Liver (tissue), 9 donors: ENCODE data around the gene PITPNM2. TPM values are rescaled to one million over a fixed set of nuclear protein-coding genes. Genes with fewer than 3 reads are reported as not detected.
A peak's percentile ranks its signal among the peaks of the same experiment; 100 is the strongest.

Experiments used
- DNase-seq: peaks from one replicate; pipeline ENCODE4 v3.0.0-alpha.2; 2017; ENCODE audit warnings: low spot score
- H3K27ac ChIP-seq, 2 donors: one replicate each; pipeline ENCODE4 v1.7.0; 2013; ENCODE audit warnings: inconsistent platforms in 2 of 2, low read length in 2 of 2, control low read depth in 1 of 2, low read depth in 1 of 2, mild to moderate bottlenecking in 1 of 2
- H3K27me3 ChIP-seq, 4 donors: one replicate each; pipeline versions ENCODE4 v1.6.1 to v1.7.0; 2013; ENCODE audit warnings: low read length in 3 of 4, inconsistent platforms in 1 of 4, mild to moderate bottlenecking in 1 of 4, moderate library complexity in 1 of 4; ENCODE audit not compliant: control insufficient read depth in 4 of 4, insufficient read depth in 4 of 4
- H3K36me3 ChIP-seq, 4 donors: one replicate each; pipeline versions ENCODE4 v1.6.1 to v1.7.0; 2013; ENCODE audit warnings: low read length in 3 of 4, mild to moderate bottlenecking in 3 of 4, low read depth in 1 of 4, moderate library complexity in 1 of 4; ENCODE audit not compliant: control insufficient read depth in 4 of 4, insufficient read depth in 3 of 4
- H3K4me1 ChIP-seq, 4 donors: one replicate each; pipeline versions ENCODE4 v1.6.1 to v1.7.0; 2013; ENCODE audit warnings: low read length in 3 of 4, mild to moderate bottlenecking in 3 of 4, moderate library complexity in 1 of 4; ENCODE audit not compliant: control insufficient read depth in 4 of 4, insufficient read depth in 4 of 4
- H3K4me3 ChIP-seq, 3 donors: one replicate each; pipeline versions ENCODE4 v1.6.1 to v1.7.0; 2013; ENCODE audit warnings: low read length in 3 of 3, control low read depth in 1 of 3, low read depth in 1 of 3, mild to moderate bottlenecking in 1 of 3
- H3K9ac ChIP-seq, 2 donors: one replicate each; pipeline ENCODE4 v1.7.0; 2013; ENCODE audit warnings: low read length in 2 of 2, mild to moderate bottlenecking in 2 of 2, moderate library complexity in 2 of 2, control low read depth in 1 of 2, low read depth in 1 of 2
- H3K9me3 ChIP-seq, 4 donors: one replicate each; pipeline versions ENCODE4 v1.6.1 to v1.7.0; 2013; ENCODE audit warnings: low read length in 3 of 4; ENCODE audit not compliant: control insufficient read depth in 4 of 4
- ATF3 ChIP-seq: IDR thresholded peaks from 2 replicates; pipeline ENCODE4 v1.6.1; 2016; ENCODE audit warnings: antibody characterized with exemption
- EGR1 ChIP-seq, 2 donors: IDR thresholded peaks; 2 replicates each; pipeline ENCODE4 v1.6.1; 2016 to 2018; ENCODE audit warnings: antibody characterized with exemption in 2 of 2, low read depth in 2 of 2
- FOXA1 ChIP-seq: IDR thresholded peaks from 2 replicates; pipeline ENCODE4 v1.6.1; 2016; ENCODE audit warnings: antibody characterized with exemption
- FOXA2 ChIP-seq: IDR thresholded peaks from 2 replicates; pipeline ENCODE4 v1.6.1; 2016; ENCODE audit warnings: antibody characterized with exemption
- GABPA ChIP-seq, 2 donors: IDR thresholded peaks in 1 of 2; conservative IDR thresholded peaks in 1 of 2; 2 replicates each; pipeline ENCODE4 v1.6.1; 2016; ENCODE audit warnings: antibody characterized with exemption in 2 of 2, mild to moderate bottlenecking in 1 of 2, moderate library complexity in 1 of 2
- HNF4A ChIP-seq, 2 donors: conservative IDR thresholded peaks; 2 replicates each; pipeline ENCODE4 v1.6.1; 2016; ENCODE audit warnings: antibody characterized with exemption in 2 of 2, mild to moderate bottlenecking in 2 of 2
- HNF4G ChIP-seq: IDR thresholded peaks from 2 replicates; pipeline ENCODE4 v1.6.1; 2016; ENCODE audit warnings: antibody characterized with exemption
- JUND ChIP-seq, 2 donors: IDR thresholded peaks; 2 replicates each; pipeline ENCODE4 v1.6.1; 2016; ENCODE audit warnings: antibody characterized with exemption in 2 of 2
- MAX ChIP-seq: IDR thresholded peaks from 2 replicates; pipeline ENCODE4 v1.6.1; 2016; ENCODE audit warnings: antibody characterized with exemption
- NR2F2 ChIP-seq: IDR thresholded peaks from 2 replicates; pipeline ENCODE4 v1.6.1; 2016; ENCODE audit warnings: antibody characterized with exemption
- RAD21 ChIP-seq, 2 donors: IDR thresholded peaks; 2 replicates each; pipeline ENCODE4 v1.6.1; 2016; ENCODE audit warnings: antibody characterized with exemption in 2 of 2, mild to moderate bottlenecking in 2 of 2
- RXRA ChIP-seq, 2 donors: IDR thresholded peaks; 2 replicates each; pipeline ENCODE4 v1.6.1; 2017 to 2018; ENCODE audit warnings: antibody characterized with exemption in 2 of 2, mild to moderate bottlenecking in 1 of 2
- SP1 ChIP-seq: IDR thresholded peaks from 2 replicates; pipeline ENCODE4 v1.6.1; 2018; ENCODE audit warnings: antibody characterized with exemption, mild to moderate bottlenecking
- TAF1 ChIP-seq: conservative IDR thresholded peaks from 2 replicates; pipeline ENCODE4 v1.6.1; 2016; ENCODE audit warnings: antibody characterized with exemption, mild to moderate bottlenecking
- YY1 ChIP-seq: IDR thresholded peaks from 2 replicates; pipeline ENCODE4 v1.6.1; 2016; ENCODE audit warnings: antibody characterized with exemption, mild to moderate bottlenecking
- ZBTB33 ChIP-seq: IDR thresholded peaks from 2 replicates; pipeline ENCODE4 v1.6.1; 2016; ENCODE audit warnings: antibody characterized with exemption
- WGBS: extraction: QIAGEN DNeasy Blood & Tissue Kit; methylation state at CpG from one replicate; pipeline ENCODE4 v1.1.7; 2013; 5-methylcytosine and 5-hydroxymethylcytosine counted together
- polyA plus RNA-seq, 2 donors: library from polyadenylated mRNA; stranded (reverse) in 1 of 2; unstranded in 1 of 2; fragments of 200-250 nt in 1 of 2; fragments of >200 nt in 1 of 2; fragmentation: Nextera tagmentation in 1 of 2; extraction: Ambion mirVana in 1 of 2; gene quantifications; one replicate each; pipeline versions ENCODE4 v1.2.1 to v1.2.3, GENCODE V29; 2013 to 2015
- total RNA-seq, 2 donors: library from RNA; depleted of rRNA; stranded (reverse); fragments of >200 nt; gene quantifications; one replicate each; pipeline ENCODE4 v1.2.3, GENCODE V29; 2014
- TF ChIP-seq, protein P1 (sequence below): fragments of 150-350 bp; IDR thresholded peaks from 2 replicates; pipeline ENCODE4 v1.5.1; 2017; ENCODE audit warnings: improper control_type of control experiment, low read depth, low read length; ENCODE audit not compliant: missing input control
- TF ChIP-seq, protein P2 (sequence below): IDR thresholded peaks from 2 replicates; pipeline ENCODE4 v1.6.1; 2016; ENCODE audit warnings: antibody characterized with exemption, mild to moderate bottlenecking
- donor health status: healthy.
- donor health status: healthy.
- donor health status: healthy.
- donor health status: healthy.
- donor health status: healthy.

PITPNM2 gene
- total and polyA plus RNA-seq, 4 donors: 1.3 to 28.4 (median 5.1) TPM

DNA sequence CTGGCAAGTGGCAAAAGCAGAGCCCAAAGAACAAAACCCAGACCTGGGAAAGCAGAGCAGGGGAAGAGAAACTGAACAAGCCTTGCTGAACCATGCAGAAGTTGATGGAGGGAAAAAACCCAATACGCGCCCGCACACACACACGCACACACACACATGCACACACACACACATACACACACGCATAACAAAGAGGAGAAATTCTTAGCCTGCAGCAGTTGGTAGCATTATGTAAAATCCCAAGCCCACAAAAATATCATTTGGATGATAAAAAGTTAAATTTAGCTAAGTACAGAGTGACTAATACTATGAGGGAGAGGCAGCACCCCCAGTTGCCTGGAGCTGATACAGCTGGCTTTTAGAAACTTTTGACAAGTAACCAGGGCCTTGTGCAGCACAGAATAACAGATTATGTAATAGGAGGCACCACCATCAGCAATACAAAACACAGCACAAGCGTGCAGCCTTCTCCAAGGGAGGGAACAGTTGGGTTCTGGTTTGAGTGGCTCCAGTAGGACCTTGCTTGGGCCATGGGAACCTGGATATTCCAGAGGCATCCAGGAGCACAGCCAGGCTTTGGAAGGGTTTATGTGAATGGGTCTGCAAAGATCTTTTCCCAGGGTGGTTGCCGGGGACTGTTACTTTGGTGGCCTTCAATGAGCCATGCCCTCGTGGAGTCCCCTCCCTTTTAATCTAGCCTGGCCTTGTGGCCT, 35.3 kb downstream of the PITPNM2 start:
- Histone ChIP-seq H3K9ac (no peak overlapping the region), H3K9me3 (no peaks in the 10 kb centered on the region), H3K4me1 (peaks cover 4 to 22% (median 15%) of the 10 kb centered on the region in 4 donors), H3K27ac (peak overlapping the region; percentile 42 to 43), H3K36me3 (no peaks in the 10 kb centered on the region), H3K27me3 (no peaks in the 10 kb centered on the region), H3K4me3 (no peak overlapping the region)
- no peak for TF ChIP-seq GABPA (IDR thresholded peaks at IDR 0.05 in 1 of 2, conservative IDR thresholded peaks at IDR 0.05 in 1 of 2)
- TF ChIP-seq FOXA2: no peak
- TF ChIP-seq HNF4A (conservative IDR thresholded peaks at IDR 0.05): no peak
- TF ChIP-seq, protein P1, sequence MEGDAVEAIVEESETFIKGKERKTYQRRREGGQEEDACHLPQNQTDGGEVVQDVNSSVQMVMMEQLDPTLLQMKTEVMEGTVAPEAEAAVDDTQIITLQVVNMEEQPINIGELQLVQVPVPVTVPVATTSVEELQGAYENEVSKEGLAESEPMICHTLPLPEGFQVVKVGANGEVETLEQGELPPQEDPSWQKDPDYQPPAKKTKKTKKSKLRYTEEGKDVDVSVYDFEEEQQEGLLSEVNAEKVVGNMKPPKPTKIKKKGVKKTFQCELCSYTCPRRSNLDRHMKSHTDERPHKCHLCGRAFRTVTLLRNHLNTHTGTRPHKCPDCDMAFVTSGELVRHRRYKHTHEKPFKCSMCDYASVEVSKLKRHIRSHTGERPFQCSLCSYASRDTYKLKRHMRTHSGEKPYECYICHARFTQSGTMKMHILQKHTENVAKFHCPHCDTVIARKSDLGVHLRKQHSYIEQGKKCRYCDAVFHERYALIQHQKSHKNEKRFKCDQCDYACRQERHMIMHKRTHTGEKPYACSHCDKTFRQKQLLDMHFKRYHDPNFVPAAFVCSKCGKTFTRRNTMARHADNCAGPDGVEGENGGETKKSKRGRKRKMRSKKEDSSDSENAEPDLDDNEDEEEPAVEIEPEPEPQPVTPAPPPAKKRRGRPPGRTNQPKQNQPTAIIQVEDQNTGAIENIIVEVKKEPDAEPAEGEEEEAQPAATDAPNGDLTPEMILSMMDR: no peak
- peak; percentile 19 to 20 for TF ChIP-seq RAD21 (IDR thresholded peaks at IDR 0.05)
- TF ChIP-seq NR2F2: peak; percentile 24
- TF ChIP-seq RXRA (IDR thresholded peaks at IDR 0.05): no peak
- TF ChIP-seq YY1: no peak
- TF ChIP-seq, protein P2, sequence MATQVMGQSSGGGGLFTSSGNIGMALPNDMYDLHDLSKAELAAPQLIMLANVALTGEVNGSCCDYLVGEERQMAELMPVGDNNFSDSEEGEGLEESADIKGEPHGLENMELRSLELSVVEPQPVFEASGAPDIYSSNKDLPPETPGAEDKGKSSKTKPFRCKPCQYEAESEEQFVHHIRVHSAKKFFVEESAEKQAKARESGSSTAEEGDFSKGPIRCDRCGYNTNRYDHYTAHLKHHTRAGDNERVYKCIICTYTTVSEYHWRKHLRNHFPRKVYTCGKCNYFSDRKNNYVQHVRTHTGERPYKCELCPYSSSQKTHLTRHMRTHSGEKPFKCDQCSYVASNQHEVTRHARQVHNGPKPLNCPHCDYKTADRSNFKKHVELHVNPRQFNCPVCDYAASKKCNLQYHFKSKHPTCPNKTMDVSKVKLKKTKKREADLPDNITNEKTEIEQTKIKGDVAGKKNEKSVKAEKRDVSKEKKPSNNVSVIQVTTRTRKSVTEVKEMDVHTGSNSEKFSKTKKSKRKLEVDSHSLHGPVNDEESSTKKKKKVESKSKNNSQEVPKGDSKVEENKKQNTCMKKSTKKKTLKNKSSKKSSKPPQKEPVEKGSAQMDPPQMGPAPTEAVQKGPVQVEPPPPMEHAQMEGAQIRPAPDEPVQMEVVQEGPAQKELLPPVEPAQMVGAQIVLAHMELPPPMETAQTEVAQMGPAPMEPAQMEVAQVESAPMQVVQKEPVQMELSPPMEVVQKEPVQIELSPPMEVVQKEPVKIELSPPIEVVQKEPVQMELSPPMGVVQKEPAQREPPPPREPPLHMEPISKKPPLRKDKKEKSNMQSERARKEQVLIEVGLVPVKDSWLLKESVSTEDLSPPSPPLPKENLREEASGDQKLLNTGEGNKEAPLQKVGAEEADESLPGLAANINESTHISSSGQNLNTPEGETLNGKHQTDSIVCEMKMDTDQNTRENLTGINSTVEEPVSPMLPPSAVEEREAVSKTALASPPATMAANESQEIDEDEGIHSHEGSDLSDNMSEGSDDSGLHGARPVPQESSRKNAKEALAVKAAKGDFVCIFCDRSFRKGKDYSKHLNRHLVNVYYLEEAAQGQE: no peak
- TF ChIP-seq TAF1: no peak
- TF ChIP-seq ZBTB33: no peak
- no peak for TF ChIP-seq HNF4G
- no peak for TF ChIP-seq MAX
- TF ChIP-seq SP1: peak; percentile 26
- peak in 1 of 2 donors; percentile 35 for TF ChIP-seq JUND (IDR thresholded peaks at IDR 0.05)
- TF ChIP-seq EGR1 (IDR thresholded peaks at IDR 0.05; ENCODE audit: low read depth in 2 of 2): no peak
- no peak for TF ChIP-seq FOXA1
- no peak for TF ChIP-seq ATF3
- WGBS: 84% methylated on average over 8 of the region's 8 CpGs
- DNase-seq: no peak
